HepG2 (cell line): ENCODE data around the gene HS2ST1. TPM values are rescaled to one million over a fixed set of nuclear protein-coding genes. Genes with fewer than 3 reads are reported as not detected.

ENCODE experiments used
- ATAC-seq: fragments of 200-7000 bp; cut with Tn5 transposase; 3 replicates; pipeline ENCODE4 v1.9.1; 2020; ENCODE audit warnings: mild to moderate bottlenecking, moderate library complexity
- BruUV-seq: library from RNA; stranded (reverse); fragments of 400-500 nt; replicated peaks from 2 replicates; lab custom pipeline; 2021; lab: Mats Ljungman, UMichigan
- CTCF ChIA-PET: fragments of 300-600 bp; formaldehyde crosslinking; extraction: SDS; loops from one replicate; lab custom pipeline; 2021; ENCODE audit warnings: low total read pairs, inconsistent platforms, low intra/inter-chr PET ratio; lab: Yijun Ruan, JAX
- POLR2A ChIA-PET: fragments of 350-600 bp; sonication (Branson Sonifier 250); formaldehyde crosslinking; loops from one replicate; lab custom pipeline; 2020; ENCODE audit warnings: antibody characterized with exemption, inconsistent platforms; lab: Yijun Ruan, JAX
- DNase-seq: peaks from one replicate; pipeline ENCODE4 v3.0.0-alpha.2; 2015; ENCODE audit warnings: low spot score
- FAIRE-seq: peaks from 3 replicates; lab custom pipeline; 2011; peaks lifted over from hg19 to GRCh38; lab: Jason Lieb, UNC
- H2AFZ ChIP-seq: one replicate; pipeline ENCODE4 v1.6.1; 2011; ENCODE audit warnings: low read length, inconsistent platforms
- H3K27ac ChIP-seq: fragments of 300-600 bp; 3 replicates; pipeline ENCODE4 v1.8.0; 2011; ENCODE audit warnings: mixed run types, mild to moderate bottlenecking, mixed read lengths, low read length, inconsistent platforms; ENCODE audit not compliant: insufficient read depth; ENCODE audit errors: extremely low read length
- H3K27me3 ChIP-seq, 2 experiments: fragments of 200-600 bp in 1 of 2; 2 replicates in 1 of 2; 3 replicates in 1 of 2; pipeline versions ENCODE4 v1.6.0 to v1.8.0; 2011; ENCODE audit warnings: low read length in 2 of 2, mild to moderate bottlenecking in 2 of 2, moderate library complexity in 2 of 2, inconsistent platforms in 1 of 2; ENCODE audit not compliant: insufficient read depth in 2 of 2, control insufficient read depth in 1 of 2
- H3K36me3 ChIP-seq, 2 experiments: fragments of 200-600 bp in 1 of 2; replicated peaks in 1 of 2; 2 replicates in 1 of 2; 3 replicates in 1 of 2; pipeline versions ENCODE4 v1.5.1 to v1.8.0; 2011; ENCODE audit warnings: low read length in 2 of 2, inconsistent platforms in 1 of 2; ENCODE audit not compliant: insufficient read depth in 2 of 2, control insufficient read depth in 1 of 2
- H3K4me1 ChIP-seq: 2 replicates; pipeline ENCODE4 v1.5.1; 2012; ENCODE audit warnings: low read length, inconsistent platforms; ENCODE audit not compliant: insufficient read depth
- H3K4me2 ChIP-seq: 2 replicates; pipeline ENCODE4 v1.6.0; 2011; ENCODE audit warnings: low read depth, low read length, inconsistent platforms
- H3K4me3 ChIP-seq, 3 experiments: fragments of 200-600 bp in 1 of 3; sonication (generic), shearing (Covaris generic) in 1 of 3; replicated peaks in 1 of 3; 2 replicates each; pipeline ENCODE4 v1.5.1; 2011 to 2016; ENCODE audit warnings: low read length in 3 of 3, inconsistent platforms in 2 of 3, low read depth in 2 of 3, mild to moderate bottlenecking in 2 of 3, control low read depth in 1 of 3, mixed read lengths in 1 of 3; ENCODE audit not compliant: insufficient read depth in 1 of 3
- H3K79me2 ChIP-seq: one replicate; pipeline ENCODE4 v1.6.1; 2011; ENCODE audit warnings: low read length, inconsistent platforms; ENCODE audit not compliant: insufficient read depth
- H3K9ac ChIP-seq: 2 replicates; pipeline ENCODE4 v1.6.0; 2011; ENCODE audit warnings: mild to moderate bottlenecking, low read depth, low read length, inconsistent platforms; ENCODE audit not compliant: insufficient read depth
- H3K9me3 ChIP-seq: 2 replicates; pipeline ENCODE4 v1.5.1; 2012; ENCODE audit warnings: mild to moderate bottlenecking, low read length
- H4K20me1 ChIP-seq: 2 replicates; pipeline ENCODE4 v1.6.0; 2011; ENCODE audit warnings: inconsistent platforms, mild to moderate bottlenecking, low read length, moderate library complexity; ENCODE audit not compliant: insufficient read depth
- CBX1 ChIP-seq: IDR thresholded peaks from one replicate; pipeline ENCODE4 v1.6.1; 2016; ENCODE audit warnings: antibody characterized with exemption, low read depth
- CHD2 ChIP-seq: IDR thresholded peaks from 2 replicates; pipeline ENCODE4 v1.6.1; 2011; ENCODE audit warnings: low read depth, low read length, improper control_type of control experiment
- ELF1 ChIP-seq: sonication (generic); formaldehyde crosslinking; IDR thresholded peaks from 2 replicates; pipeline ENCODE4 v1.4.0; 2020; ENCODE audit warnings: missing genetic modification reagents
- POLR2A ChIP-seq, 2 experiments: IDR thresholded peaks; 2 replicates each; pipeline ENCODE4 v1.6.1; 2011; ENCODE audit warnings: low read depth in 2 of 2, low read length in 2 of 2, mild to moderate bottlenecking in 1 of 2, moderate library complexity in 1 of 2; ENCODE audit not compliant: insufficient read depth in 1 of 2
- POLR2G ChIP-seq: fragments of 200-400 bp; formaldehyde crosslinking; IDR thresholded peaks from 2 replicates; pipeline ENCODE4 v1.6.1; 2018; ENCODE audit warnings: mild to moderate bottlenecking, low read depth, low read length, moderate library complexity
- ZC3H4 ChIP-seq: sonication (generic); formaldehyde crosslinking; IDR thresholded peaks from 2 replicates; pipeline ENCODE4 v1.4.0; 2020; ENCODE audit warnings: missing genetic modification reagents, borderline replicate concordance
- ZKSCAN1 ChIP-seq: fragments of 150-350 bp; IDR thresholded peaks from 2 replicates; pipeline ENCODE4 v1.6.1; 2014; ENCODE audit warnings: low read length
- ZNF75D ChIP-seq: sonication (generic); formaldehyde crosslinking; IDR thresholded peaks from 2 replicates; pipeline ENCODE4 v1.8.1; 2023; ENCODE audit warnings: missing genetic modification reagents, mild to moderate bottlenecking, borderline replicate concordance
- WGBS: methylation state at CpG from one replicate; pipeline ENCODE4 v1.1.6; 2017; ENCODE audit warnings: low lambda C conversion rate; 5-methylcytosine and 5-hydroxymethylcytosine counted together
- in situ Hi-C: cut with HindIII; loops from 2 replicates; pipeline ENCODE4 v1.10.0; 2017; ENCODE audit warnings: low pct_unique_long_range_greater_than_20kb; ENCODE audit not compliant: extremely low pct_ligation_motif_present
- intact Hi-C: fragments of 100-400 bp; cut with micrococcal nuclease; formaldehyde crosslinking; loops from one replicate; pipeline ENCODE4 v1.10.0; 2022; ENCODE audit not compliant: unreplicated experiment
- polyA plus RNA-seq, 8 experiments: library from polyadenylated mRNA; depleted of rRNA in 3 of 8; stranded (reverse) in 7 of 8; unstranded in 1 of 8; fragments of >200 nt; fragmentation: Illumina TruSeq in 4 of 8; extraction: Trizol in 4 of 8; gene quantifications; 2 replicates each; pipeline versions ENCODE4 v1.2.1 to v1.2.3, GENCODE V29; 2011 to 2016; ENCODE audit warnings: low read depth in 4 of 8, missing spikeins in 1 of 8, mixed read lengths in 1 of 8; ENCODE audit not compliant: insufficient read depth in 1 of 8
- total RNA-seq, 5 experiments: library from RNA; depleted of rRNA; stranded (reverse); fragments of >200 nt; fragmentation: Illumina TruSeq; extraction: Trizol; gene quantifications; 2 replicates each; pipeline ENCODE4 v1.2.3, GENCODE V29; 2016; ENCODE audit warnings: low read depth in 1 of 5
- TF ChIP-seq, protein P1 (sequence below): sonication (generic); formaldehyde crosslinking; IDR thresholded peaks from 2 replicates; pipeline ENCODE4 v1.4.0; 2020; ENCODE audit warnings: missing genetic modification reagents
- TF ChIP-seq, protein P2 (sequence below): IDR thresholded peaks from 2 replicates; pipeline ENCODE4 v1.6.1; 2016

HS2ST1 gene
- total and polyA plus RNA-seq, 2 of the 13 experiments (the other 11 are each of a cell fraction or from before 2014, with no cell fraction given): 22.1 to 58.7 TPM

DNA sequence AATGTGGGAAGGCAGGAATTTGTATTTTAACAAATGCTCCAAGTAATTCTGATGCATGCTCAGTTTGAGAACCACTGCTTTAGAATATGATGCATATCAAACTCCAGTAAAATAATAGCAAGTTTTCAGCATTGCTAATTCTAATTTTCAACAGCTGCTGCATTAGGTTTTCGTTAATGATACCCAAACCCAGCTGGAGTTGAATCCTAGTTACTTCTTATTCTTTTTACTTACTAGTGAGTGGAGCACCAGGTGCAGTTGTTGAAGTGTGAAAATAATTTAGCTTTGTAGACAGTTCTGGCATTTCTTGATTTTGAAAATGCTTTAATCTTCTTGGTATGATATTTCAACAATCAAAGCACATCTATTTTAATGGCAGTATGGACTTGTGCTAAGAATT is 138.5 kb downstream of the HS2ST1 start:
- BruUV-seq: no TSS peak
- Histone ChIP-seq H3K27me3 (no peaks in the 10 kb centered on the region), H3K9me3 (peaks cover 6% of the 10 kb centered on the region), H3K4me1 (no peaks in the 10 kb centered on the region), H3K4me2 (no peak overlapping the region), H2AFZ (no peak overlapping the region), H3K9ac (no peak overlapping the region), H3K27ac (no peak overlapping the region), H3K4me3 (no peak overlapping the region), H3K36me3 (no peaks in the 10 kb centered on the region; a peak in 1 of 5 replicates), H4K20me1 (no peaks in the 10 kb centered on the region), H3K79me2 (peaks cover 46% of the 10 kb centered on the region)
- 100% methylated on average over 1 of the region's 1 CpG for WGBS
- intact Hi-C loops: no loop called here
- in situ Hi-C loops: no loop called here
- ChIA-PET POLR2A (no interaction called here), CTCF (no interaction called here)
- DNase-seq (no peak), FAIRE-seq (no peak), ATAC-seq (no peak)
- no peak for TF ChIP-seq ZKSCAN1
- no peak for TF ChIP-seq ZNF75D (CRISPR knock-in tag)
- TF ChIP-seq CBX1: no peak
- no peak for TF ChIP-seq POLR2A (IDR thresholded peaks at IDR 0.05; ENCODE audit: insufficient read depth in 1 of 2, low read depth in 2 of 2, low read length in 2 of 2)
- TF ChIP-seq ZC3H4 (CRISPR knock-in tag): no peak
- no peak for TF ChIP-seq CHD2
- TF ChIP-seq, protein P1, sequence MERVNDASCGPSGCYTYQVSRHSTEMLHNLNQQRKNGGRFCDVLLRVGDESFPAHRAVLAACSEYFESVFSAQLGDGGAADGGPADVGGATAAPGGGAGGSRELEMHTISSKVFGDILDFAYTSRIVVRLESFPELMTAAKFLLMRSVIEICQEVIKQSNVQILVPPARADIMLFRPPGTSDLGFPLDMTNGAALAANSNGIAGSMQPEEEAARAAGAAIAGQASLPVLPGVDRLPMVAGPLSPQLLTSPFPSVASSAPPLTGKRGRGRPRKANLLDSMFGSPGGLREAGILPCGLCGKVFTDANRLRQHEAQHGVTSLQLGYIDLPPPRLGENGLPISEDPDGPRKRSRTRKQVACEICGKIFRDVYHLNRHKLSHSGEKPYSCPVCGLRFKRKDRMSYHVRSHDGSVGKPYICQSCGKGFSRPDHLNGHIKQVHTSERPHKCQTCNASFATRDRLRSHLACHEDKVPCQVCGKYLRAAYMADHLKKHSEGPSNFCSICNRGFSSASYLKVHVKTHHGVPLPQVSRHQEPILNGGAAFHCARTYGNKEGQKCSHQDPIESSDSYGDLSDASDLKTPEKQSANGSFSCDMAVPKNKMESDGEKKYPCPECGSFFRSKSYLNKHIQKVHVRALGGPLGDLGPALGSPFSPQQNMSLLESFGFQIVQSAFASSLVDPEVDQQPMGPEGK (CRISPR knock-in tag): no peak
- no peak for TF ChIP-seq POLR2G
- TF ChIP-seq, protein P2, sequence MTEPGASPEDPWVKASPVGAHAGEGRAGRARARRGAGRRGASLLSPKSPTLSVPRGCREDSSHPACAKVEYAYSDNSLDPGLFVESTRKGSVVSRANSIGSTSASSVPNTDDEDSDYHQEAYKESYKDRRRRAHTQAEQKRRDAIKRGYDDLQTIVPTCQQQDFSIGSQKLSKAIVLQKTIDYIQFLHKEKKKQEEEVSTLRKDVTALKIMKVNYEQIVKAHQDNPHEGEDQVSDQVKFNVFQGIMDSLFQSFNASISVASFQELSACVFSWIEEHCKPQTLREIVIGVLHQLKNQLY: no peak
- TF ChIP-seq ELF1: no peak
